ENCODE data around the gene PPT2.

DNA sequence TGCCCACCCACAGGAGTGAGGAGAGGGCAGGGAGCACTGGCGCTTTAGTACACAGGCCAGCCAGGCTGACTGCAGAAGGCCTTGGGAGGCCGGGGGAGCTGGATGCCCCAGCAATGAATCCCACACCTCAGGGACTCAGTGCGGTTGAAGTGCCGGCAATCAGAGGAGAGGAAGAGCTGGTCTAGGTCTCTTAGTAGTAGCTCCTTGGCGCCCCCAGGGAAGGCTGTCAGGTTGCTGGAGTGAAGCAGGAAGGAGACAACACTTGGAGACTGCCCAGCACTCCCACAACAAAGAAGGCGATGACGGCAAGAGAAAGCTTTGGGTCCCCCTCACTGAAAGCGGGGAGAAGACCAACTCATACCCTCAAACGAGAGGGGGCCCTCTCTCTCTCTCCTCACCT, 36.5 kb upstream of the PPT2 start:
- TF ChIP-seq, protein P1, sequence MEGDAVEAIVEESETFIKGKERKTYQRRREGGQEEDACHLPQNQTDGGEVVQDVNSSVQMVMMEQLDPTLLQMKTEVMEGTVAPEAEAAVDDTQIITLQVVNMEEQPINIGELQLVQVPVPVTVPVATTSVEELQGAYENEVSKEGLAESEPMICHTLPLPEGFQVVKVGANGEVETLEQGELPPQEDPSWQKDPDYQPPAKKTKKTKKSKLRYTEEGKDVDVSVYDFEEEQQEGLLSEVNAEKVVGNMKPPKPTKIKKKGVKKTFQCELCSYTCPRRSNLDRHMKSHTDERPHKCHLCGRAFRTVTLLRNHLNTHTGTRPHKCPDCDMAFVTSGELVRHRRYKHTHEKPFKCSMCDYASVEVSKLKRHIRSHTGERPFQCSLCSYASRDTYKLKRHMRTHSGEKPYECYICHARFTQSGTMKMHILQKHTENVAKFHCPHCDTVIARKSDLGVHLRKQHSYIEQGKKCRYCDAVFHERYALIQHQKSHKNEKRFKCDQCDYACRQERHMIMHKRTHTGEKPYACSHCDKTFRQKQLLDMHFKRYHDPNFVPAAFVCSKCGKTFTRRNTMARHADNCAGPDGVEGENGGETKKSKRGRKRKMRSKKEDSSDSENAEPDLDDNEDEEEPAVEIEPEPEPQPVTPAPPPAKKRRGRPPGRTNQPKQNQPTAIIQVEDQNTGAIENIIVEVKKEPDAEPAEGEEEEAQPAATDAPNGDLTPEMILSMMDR (IDR thresholded peaks at IDR 0.05): no peak
- no peak for TF ChIP-seq POLR2A (IDR thresholded peaks at IDR 0.05)

Measured in right lobe of liver (tissue), 4 donors.